HG03159 (cell line): ENCODE data around the gene RPL10.

Source experiments
- ATAC-seq: cut with Tn5 transposase; IDR thresholded peaks from one replicate; pipeline ENCODE4 v1.9.1; 2021; ENCODE audit warnings: mild to moderate bottlenecking, moderate library complexity; ENCODE audit not compliant: unreplicated experiment

The RPL10 gene

GRCh38 chrX:154397888-154398667, at the start of gene RPL10:
Gene RPL10 (plus strand): TSS chrX:154398377. CDS start chrX:154398520, 143 bp downstream.
- ATAC-seq: peak; percentile 76

GRCh38 chrX:154348646-154349358, 49.4 kb upstream of the RPL10 start:
- ATAC-seq: no peak

GRCh38 chrX:154349359-154349935, 48.7 kb upstream of the RPL10 start:
- no peak for ATAC-seq

- no peak for ATAC-seq
Observed at GRCh38 chrX:154349979-154350378, 48.2 kb upstream of the RPL10 start.

- no peak for ATAC-seq
Observed at GRCh38 chrX:154350429-154351182, 47.6 kb upstream of the RPL10 start.

- ATAC-seq: no peak
Observed at GRCh38 chrX:154351183-154352011, 46.8 kb upstream of the RPL10 start.

GRCh38 chrX:154352012-154352401, 46.2 kb upstream of the RPL10 start:
- ATAC-seq: no peak

GRCh38 chrX:154352466-154352865, 45.7 kb upstream of the RPL10 start:
- ATAC-seq: no peak

GRCh38 chrX:154353172-154353843, 44.9 kb upstream of the RPL10 start:
- no peak for ATAC-seq

- ATAC-seq: no peak
Observed at GRCh38 chrX:154354013-154354412, 44.2 kb upstream of the RPL10 start.

GRCh38 chrX:154354516-154354915, 43.7 kb upstream of the RPL10 start:
- ATAC-seq: no peak

GRCh38 chrX:154355094-154355775, 42.9 kb upstream of the RPL10 start:
- ATAC-seq: no peak

GRCh38 chrX:154355776-154356140, 42.4 kb upstream of the RPL10 start:
- ATAC-seq: no peak

- no peak for ATAC-seq
Observed at GRCh38 chrX:154356596-154356995, 41.6 kb upstream of the RPL10 start.

- ATAC-seq: no peak
Observed at GRCh38 chrX:154357205-154357604, 41.0 kb upstream of the RPL10 start.

GRCh38 chrX:154358011-154358410, 40.2 kb upstream of the RPL10 start:
- ATAC-seq: no peak

GRCh38 chrX:154358829-154359228, 39.3 kb upstream of the RPL10 start:
- no peak for ATAC-seq

GRCh38 chrX:154359362-154360154, 38.6 kb upstream of the RPL10 start:
- no peak for ATAC-seq
